Measurements from ENCODE around the gene GXYLT2.

GRCh38 chr3:72888546-72889309 is 882 bp downstream of the GXYLT2 start:
- no peak for TF ChIP-seq ZNF324 (tag by site-specific recombination; IDR thresholded peaks at IDR 0.05)
- TF ChIP-seq, protein P1, sequence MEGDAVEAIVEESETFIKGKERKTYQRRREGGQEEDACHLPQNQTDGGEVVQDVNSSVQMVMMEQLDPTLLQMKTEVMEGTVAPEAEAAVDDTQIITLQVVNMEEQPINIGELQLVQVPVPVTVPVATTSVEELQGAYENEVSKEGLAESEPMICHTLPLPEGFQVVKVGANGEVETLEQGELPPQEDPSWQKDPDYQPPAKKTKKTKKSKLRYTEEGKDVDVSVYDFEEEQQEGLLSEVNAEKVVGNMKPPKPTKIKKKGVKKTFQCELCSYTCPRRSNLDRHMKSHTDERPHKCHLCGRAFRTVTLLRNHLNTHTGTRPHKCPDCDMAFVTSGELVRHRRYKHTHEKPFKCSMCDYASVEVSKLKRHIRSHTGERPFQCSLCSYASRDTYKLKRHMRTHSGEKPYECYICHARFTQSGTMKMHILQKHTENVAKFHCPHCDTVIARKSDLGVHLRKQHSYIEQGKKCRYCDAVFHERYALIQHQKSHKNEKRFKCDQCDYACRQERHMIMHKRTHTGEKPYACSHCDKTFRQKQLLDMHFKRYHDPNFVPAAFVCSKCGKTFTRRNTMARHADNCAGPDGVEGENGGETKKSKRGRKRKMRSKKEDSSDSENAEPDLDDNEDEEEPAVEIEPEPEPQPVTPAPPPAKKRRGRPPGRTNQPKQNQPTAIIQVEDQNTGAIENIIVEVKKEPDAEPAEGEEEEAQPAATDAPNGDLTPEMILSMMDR (tag by site-specific recombination; IDR thresholded peaks at IDR 0.05) = no peak
- no peak for TF ChIP-seq ZBTB7A (tag by site-specific recombination; IDR thresholded peaks at IDR 0.05; ENCODE audit: low read depth)
- TF ChIP-seq ZNF23 (tag by site-specific recombination; IDR thresholded peaks at IDR 0.05; ENCODE audit: borderline replicate concordance) = no peak

Measured in HEK293 (cell line).